Skeletal muscle tissue (tissue), 4 donors: ENCODE measurements around the gene HLA-DOA. TPM values are rescaled to one million over a fixed set of nuclear protein-coding genes. Genes with fewer than 3 reads are reported as not detected.

ENCODE experiments used
- H3K27ac ChIP-seq: one replicate; pipeline ENCODE4 v1.7.0; 2013; ENCODE audit warnings: mild to moderate bottlenecking, low read depth, low read length, inconsistent platforms
- H3K27me3 ChIP-seq, 3 donors: one replicate each; pipeline ENCODE4 v1.7.0; 2013; ENCODE audit warnings: low read length in 3 of 3; ENCODE audit not compliant: control insufficient read depth in 3 of 3, insufficient read depth in 3 of 3
- H3K36me3 ChIP-seq, 3 donors: one replicate each; pipeline ENCODE4 v1.7.0; 2013; ENCODE audit warnings: low read length in 3 of 3; ENCODE audit not compliant: control insufficient read depth in 3 of 3, insufficient read depth in 3 of 3
- H3K4me1 ChIP-seq, 3 donors: one replicate each; pipeline ENCODE4 v1.7.0; 2013; ENCODE audit warnings: low read length in 3 of 3, mild to moderate bottlenecking in 3 of 3; ENCODE audit not compliant: control insufficient read depth in 3 of 3, insufficient read depth in 3 of 3
- H3K4me3 ChIP-seq, 3 donors: one replicate each; pipeline ENCODE4 v1.7.0; 2013; ENCODE audit warnings: low read length in 3 of 3
- H3K9ac ChIP-seq, 3 donors: one replicate each; pipeline ENCODE4 v1.7.0; 2013; ENCODE audit warnings: low read length in 3 of 3, mild to moderate bottlenecking in 3 of 3, moderate library complexity in 2 of 3, low read depth in 1 of 3
- H3K9me3 ChIP-seq, 3 donors: one replicate each; pipeline ENCODE4 v1.7.0; 2013; ENCODE audit warnings: low read length in 3 of 3; ENCODE audit not compliant: control insufficient read depth in 3 of 3
- total RNA-seq: library from RNA; depleted of rRNA; stranded (reverse); fragments of >200 nt; gene quantifications from one replicate; pipeline ENCODE4 v1.2.3, GENCODE V29; 2014
- donor health status: Osteomylitis.

The HLA-DOA gene
- 1.0 TPM for total RNA-seq

- Histone ChIP-seq H3K4me3 (peak within 1 kb of the TSS in 1 of 3 donors; percentile 41), H3K27ac (no peak within 1 kb of the TSS), H3K4me1 (no peaks in the 10 kb centered on the region), H3K36me3 (no peaks in the 10 kb centered on the region), H3K9me3 (no peaks in the 10 kb centered on the region), H3K9ac (no peak within 1 kb of the TSS), H3K27me3 (peaks cover 16 to 39% (median 32%) of the 10 kb centered on the region in 3 donors)
These were observed at the start of gene HLA-DOA for GRCh38 chr6:33008944-33009861. Gene HLA-DOA (minus strand): TSS chr6:33009591.

- Histone ChIP-seq H3K36me3 (no peaks in the 10 kb centered on the region), H3K27me3 (no peaks in the 10 kb centered on the region), H3K9me3 (no peaks in the 10 kb centered on the region), H3K4me1 (no peaks in the 10 kb centered on the region), H3K4me3 (no peak overlapping the region), H3K27ac (no peak overlapping the region), H3K9ac (no peak overlapping the region)
These were observed 48.1 kb upstream of the HLA-DOA start for GRCh38 chr6:33057222-33058150.

- Histone ChIP-seq H3K36me3 (no peaks in the 10 kb centered on the region), H3K4me1 (no peaks in the 10 kb centered on the region), H3K27ac (no peak overlapping the region), H3K9ac (no peak overlapping the region), H3K27me3 (peaks cover 3 to 9% (median 8%) of the 10 kb centered on the region in 3 donors), H3K4me3 (no peak overlapping the region), H3K9me3 (no peaks in the 10 kb centered on the region)
These were observed 43.8 kb upstream of the HLA-DOA start for GRCh38 chr6:33053230-33053629.

- Histone ChIP-seq H3K4me3 (no peak overlapping the region), H3K9me3 (no peaks in the 10 kb centered on the region), H3K36me3 (no peaks in the 10 kb centered on the region), H3K4me1 (no peaks in the 10 kb centered on the region), H3K9ac (no peak overlapping the region), H3K27ac (no peak overlapping the region), H3K27me3 (peaks cover 3 to 11% (median 8%) of the 10 kb centered on the region in 3 donors)
These were observed 43.2 kb upstream of the HLA-DOA start for GRCh38 chr6:33052627-33053026.

GRCh38 chr6:33050014-33050810 is 40.8 kb upstream of the HLA-DOA start:
- Histone ChIP-seq H3K36me3 (no peaks in the 10 kb centered on the region), H3K4me1 (no peaks in the 10 kb centered on the region), H3K4me3 (no peak overlapping the region), H3K27me3 (peaks cover 6 to 11% (median 8%) of the 10 kb centered on the region in 3 donors), H3K9me3 (no peaks in the 10 kb centered on the region), H3K9ac (no peak overlapping the region), H3K27ac (no peak overlapping the region)

GRCh38 chr6:33049323-33050013 is 40.1 kb upstream of the HLA-DOA start:
- Histone ChIP-seq H3K4me1 (no peaks in the 10 kb centered on the region), H3K4me3 (no peak overlapping the region), H3K27me3 (peaks cover 6 to 11% (median 8%) of the 10 kb centered on the region in 3 donors), H3K9ac (no peak overlapping the region), H3K27ac (no peak overlapping the region), H3K36me3 (no peaks in the 10 kb centered on the region), H3K9me3 (no peaks in the 10 kb centered on the region)

- no peaks in the 10 kb centered on the region for H3K27me3 ChIP-seq
- H3K4me1 ChIP-seq, result no peaks in the 10 kb centered on the region
- no peaks in the 10 kb centered on the region for H3K36me3 ChIP-seq
- H3K9ac ChIP-seq, result no peak overlapping the region
- H3K4me3 ChIP-seq, result no peak overlapping the region
- H3K27ac ChIP-seq, result no peak overlapping the region
- no peaks in the 10 kb centered on the region for H3K9me3 ChIP-seq
These were observed 30.8 kb upstream of the HLA-DOA start for GRCh38 chr6:33040157-33040556.

- H3K27ac ChIP-seq, result no peak overlapping the region
These were observed 27.1 kb upstream of the HLA-DOA start for GRCh38 chr6:33036535-33036934.

GRCh38 chr6:33034554-33034953 is 25.2 kb upstream of the HLA-DOA start:
- no peak overlapping the region for H3K4me3 ChIP-seq

More at GRCh38 chr6:33036535-33036934, 27.1 kb upstream of the HLA-DOA start:
- H3K4me1 ChIP-seq, result no peaks in the 10 kb centered on the region
- H3K9me3 ChIP-seq, result no peaks in the 10 kb centered on the region
- no peaks in the 10 kb centered on the region for H3K27me3 ChIP-seq
- H3K9ac ChIP-seq, result no peak overlapping the region
- no peaks in the 10 kb centered on the region for H3K36me3 ChIP-seq
- H3K4me3 ChIP-seq, result no peak overlapping the region

More at GRCh38 chr6:33034554-33034953, 25.2 kb upstream of the HLA-DOA start:
- no peak overlapping the region for H3K27ac ChIP-seq
- no peaks in the 10 kb centered on the region for H3K9me3 ChIP-seq
- H3K36me3 ChIP-seq, result no peaks in the 10 kb centered on the region
- H3K4me1 ChIP-seq, result no peaks in the 10 kb centered on the region
- no peak overlapping the region for H3K9ac ChIP-seq
- no peaks in the 10 kb centered on the region for H3K27me3 ChIP-seq
